HepG2 (cell line): Measurements from ENCODE around the gene SEMA4C. TPM values are rescaled to one million over a fixed set of nuclear protein-coding genes. Genes with fewer than 3 reads are reported as not detected.

Experiments
- ARID5B ChIP-seq: IDR thresholded peaks from 2 replicates; pipeline ENCODE4 v1.4.0; 2020; ENCODE audit warnings: mild to moderate bottlenecking, missing genetic modification reagents
- CEBPB ChIP-seq: IDR thresholded peaks from 2 replicates; pipeline ENCODE4 v1.6.1; 2011; ENCODE audit warnings: low read depth, low read length, improper control_type of control experiment, borderline replicate concordance
- FOXJ3 ChIP-seq: sonication (generic); formaldehyde crosslinking; IDR thresholded peaks from 2 replicates; pipeline ENCODE4 v1.4.0; 2020; ENCODE audit warnings: missing genetic modification reagents, mild to moderate bottlenecking, borderline replicate concordance
- HHEX ChIP-seq: IDR thresholded peaks from 2 replicates; pipeline ENCODE4 v1.6.1; 2016; ENCODE audit warnings: control low read depth
- NAIF1 ChIP-seq: sonication (generic); formaldehyde crosslinking; IDR thresholded peaks from 2 replicates; pipeline ENCODE4 v1.5.0; 2020; ENCODE audit warnings: mild to moderate bottlenecking, missing genetic modification reagents, borderline replicate concordance
- NCOA1 ChIP-seq: sonication (generic); formaldehyde crosslinking; IDR thresholded peaks from 2 replicates; pipeline ENCODE4 v1.9.0; 2021; ENCODE audit warnings: missing genetic modification reagents
- TGIF2 ChIP-seq: IDR thresholded peaks from 2 replicates; pipeline ENCODE4 v1.6.1; 2016; ENCODE audit warnings: control low read depth, missing compliant biosample characterization
- ZNF124 ChIP-seq: sonication (generic); formaldehyde crosslinking; IDR thresholded peaks from 2 replicates; pipeline ENCODE4 v1.4.0; 2020; ENCODE audit warnings: missing genetic modification reagents
- ZNF138 ChIP-seq: sonication (generic); formaldehyde crosslinking; IDR thresholded peaks from 2 replicates; pipeline ENCODE4 v1.5.0; 2020; ENCODE audit warnings: mild to moderate bottlenecking, low read depth, missing genetic modification reagents
- ZSCAN9 ChIP-seq: IDR thresholded peaks from 2 replicates; pipeline ENCODE4 v1.6.1; 2016; ENCODE audit warnings: borderline replicate concordance
- polyA plus RNA-seq, 8 experiments: library from polyadenylated mRNA; depleted of rRNA in 3 of 8; stranded (reverse) in 7 of 8; unstranded in 1 of 8; fragments of >200 nt; fragmentation: Illumina TruSeq in 4 of 8; extraction: Trizol in 4 of 8; gene quantifications; 2 replicates each; pipeline versions ENCODE4 v1.2.1 to v1.2.3, GENCODE V29; 2011 to 2016; ENCODE audit warnings: low read depth in 4 of 8, missing spikeins in 1 of 8, mixed read lengths in 1 of 8; ENCODE audit not compliant: insufficient read depth in 1 of 8
- total RNA-seq, 5 experiments: library from RNA; depleted of rRNA; stranded (reverse); fragments of >200 nt; fragmentation: Illumina TruSeq; extraction: Trizol; gene quantifications; 2 replicates each; pipeline ENCODE4 v1.2.3, GENCODE V29; 2016; ENCODE audit warnings: low read depth in 1 of 5
- TF ChIP-seq, protein P1 (sequence below): sonication (generic); formaldehyde crosslinking; IDR thresholded peaks from 2 replicates; pipeline ENCODE4 v1.4.0; 2020; ENCODE audit warnings: missing genetic modification reagents, borderline replicate concordance
- TF ChIP-seq, protein P2 (sequence below): sonication (generic); formaldehyde crosslinking; IDR thresholded peaks from 2 replicates; pipeline ENCODE4 v1.4.0; 2020; ENCODE audit warnings: missing genetic modification reagents
- TF ChIP-seq, protein P3 (sequence below): sonication (generic); formaldehyde crosslinking; conservative IDR thresholded peaks from 2 replicates; pipeline ENCODE4 v1.8.0; 2022; ENCODE audit warnings: missing genetic modification reagents

SEMA4C gene
- total and polyA plus RNA-seq, 2 of the 13 experiments (the other 11 are each of a cell fraction or from before 2014, with no cell fraction given) = 25.9 to 46.6 TPM

- peak; percentile 98 for TF ChIP-seq ARID5B (CRISPR knock-in tag)
- TF ChIP-seq, protein P1, sequence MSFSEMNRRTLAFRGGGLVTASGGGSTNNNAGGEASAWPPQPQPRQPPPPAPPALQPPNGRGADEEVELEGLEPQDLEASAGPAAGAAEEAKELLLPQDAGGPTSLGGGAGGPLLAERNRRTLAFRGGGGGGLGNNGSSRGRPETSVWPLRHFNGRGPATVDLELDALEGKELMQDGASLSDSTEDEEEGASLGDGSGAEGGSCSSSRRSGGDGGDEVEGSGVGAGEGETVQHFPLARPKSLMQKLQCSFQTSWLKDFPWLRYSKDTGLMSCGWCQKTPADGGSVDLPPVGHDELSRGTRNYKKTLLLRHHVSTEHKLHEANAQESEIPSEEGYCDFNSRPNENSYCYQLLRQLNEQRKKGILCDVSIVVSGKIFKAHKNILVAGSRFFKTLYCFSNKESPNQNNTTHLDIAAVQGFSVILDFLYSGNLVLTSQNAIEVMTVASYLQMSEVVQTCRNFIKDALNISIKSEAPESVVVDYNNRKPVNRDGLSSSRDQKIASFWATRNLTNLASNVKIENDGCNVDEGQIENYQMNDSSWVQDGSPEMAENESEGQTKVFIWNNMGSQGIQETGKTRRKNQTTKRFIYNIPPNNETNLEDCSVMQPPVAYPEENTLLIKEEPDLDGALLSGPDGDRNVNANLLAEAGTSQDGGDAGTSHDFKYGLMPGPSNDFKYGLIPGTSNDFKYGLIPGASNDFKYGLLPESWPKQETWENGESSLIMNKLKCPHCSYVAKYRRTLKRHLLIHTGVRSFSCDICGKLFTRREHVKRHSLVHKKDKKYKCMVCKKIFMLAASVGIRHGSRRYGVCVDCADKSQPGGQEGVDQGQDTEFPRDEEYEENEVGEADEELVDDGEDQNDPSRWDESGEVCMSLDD (CRISPR knock-in tag) = no peak; the same call in 1 of the 2 replicates
- TF ChIP-seq, protein P2, sequence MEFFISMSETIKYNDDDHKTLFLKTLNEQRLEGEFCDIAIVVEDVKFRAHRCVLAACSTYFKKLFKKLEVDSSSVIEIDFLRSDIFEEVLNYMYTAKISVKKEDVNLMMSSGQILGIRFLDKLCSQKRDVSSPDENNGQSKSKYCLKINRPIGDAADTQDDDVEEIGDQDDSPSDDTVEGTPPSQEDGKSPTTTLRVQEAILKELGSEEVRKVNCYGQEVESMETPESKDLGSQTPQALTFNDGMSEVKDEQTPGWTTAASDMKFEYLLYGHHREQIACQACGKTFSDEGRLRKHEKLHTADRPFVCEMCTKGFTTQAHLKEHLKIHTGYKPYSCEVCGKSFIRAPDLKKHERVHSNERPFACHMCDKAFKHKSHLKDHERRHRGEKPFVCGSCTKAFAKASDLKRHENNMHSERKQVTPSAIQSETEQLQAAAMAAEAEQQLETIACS (CRISPR knock-in tag) = 0 out of 2 replicates have a peak, but pooled peaks have one; percentile 35
- peak; percentile 95; the same call in 1 of the 2 replicates for TF ChIP-seq ZNF124 (CRISPR knock-in tag)
- peak; percentile 84 for TF ChIP-seq HHEX (CRISPR knock-in tag)
- TF ChIP-seq FOXJ3 (CRISPR knock-in tag) = peak; percentile 97
- 0 out of 2 replicates have a peak, but pooled peaks have one; percentile 5 for TF ChIP-seq CEBPB
- TF ChIP-seq, protein P3, sequence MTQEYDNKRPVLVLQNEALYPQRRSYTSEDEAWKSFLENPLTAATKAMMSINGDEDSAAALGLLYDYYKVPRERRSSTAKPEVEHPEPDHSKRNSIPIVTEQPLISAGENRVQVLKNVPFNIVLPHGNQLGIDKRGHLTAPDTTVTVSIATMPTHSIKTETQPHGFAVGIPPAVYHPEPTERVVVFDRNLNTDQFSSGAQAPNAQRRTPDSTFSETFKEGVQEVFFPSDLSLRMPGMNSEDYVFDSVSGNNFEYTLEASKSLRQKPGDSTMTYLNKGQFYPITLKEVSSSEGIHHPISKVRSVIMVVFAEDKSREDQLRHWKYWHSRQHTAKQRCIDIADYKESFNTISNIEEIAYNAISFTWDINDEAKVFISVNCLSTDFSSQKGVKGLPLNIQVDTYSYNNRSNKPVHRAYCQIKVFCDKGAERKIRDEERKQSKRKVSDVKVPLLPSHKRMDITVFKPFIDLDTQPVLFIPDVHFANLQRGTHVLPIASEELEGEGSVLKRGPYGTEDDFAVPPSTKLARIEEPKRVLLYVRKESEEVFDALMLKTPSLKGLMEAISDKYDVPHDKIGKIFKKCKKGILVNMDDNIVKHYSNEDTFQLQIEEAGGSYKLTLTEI = no peak
- peak; percentile 71; the same call in 1 of the 2 replicates for TF ChIP-seq ZNF138
- TF ChIP-seq ZSCAN9 (CRISPR knock-in tag) = peak; percentile 96
- peak; percentile 97 for TF ChIP-seq TGIF2 (CRISPR knock-in tag)
- TF ChIP-seq NAIF1 (CRISPR knock-in tag) = peak; percentile 75; the same call in 1 of the 2 replicates
- 0 out of 2 replicates have a peak, but pooled peaks have one; percentile 75 for TF ChIP-seq NCOA1 (CRISPR knock-in tag)
Observed at GRCh38 chr2:96819128-96819875, 50.6 kb downstream of the SEMA4C start (continued).
